ENCODE data around the gene PAM.

Gene PAM

DNA sequence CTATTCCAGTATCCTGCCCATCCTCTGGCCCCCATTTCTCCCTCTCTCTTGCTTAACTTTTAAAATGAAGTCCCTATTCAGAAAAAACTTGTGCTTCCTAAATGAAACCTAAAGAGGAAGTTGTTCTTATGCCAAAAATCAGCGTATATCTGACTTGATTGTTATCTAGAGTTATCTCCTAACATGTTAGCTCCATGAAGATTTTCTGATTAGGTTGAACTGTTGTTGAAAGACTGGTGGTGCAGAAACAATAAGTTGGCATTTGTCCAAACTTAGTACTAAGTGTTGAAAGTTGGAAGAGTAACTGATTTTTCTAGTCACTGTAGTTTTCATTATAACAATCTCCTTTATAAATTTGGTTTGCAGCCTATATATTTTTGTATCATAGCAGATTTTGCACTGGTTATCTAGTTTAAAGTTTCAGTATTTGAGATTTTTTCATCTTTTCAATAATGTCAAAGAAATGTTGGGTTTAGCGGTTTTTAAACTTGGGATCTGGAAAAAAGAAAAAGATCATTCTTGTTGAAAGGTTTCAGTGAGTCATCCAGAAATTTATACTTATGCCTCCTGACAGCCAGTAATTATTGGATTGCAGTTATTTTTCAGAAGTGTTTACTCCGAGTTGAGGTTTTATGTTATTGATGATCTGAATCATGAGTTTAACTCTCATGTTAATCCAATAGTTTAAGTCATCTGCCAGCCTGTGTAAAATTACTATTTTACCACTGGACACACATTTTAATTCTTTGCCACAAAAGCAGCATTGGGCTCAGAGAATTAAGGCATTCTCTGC is 60.6 kb downstream of the PAM start:
- no peak for DNase-seq

DNA sequence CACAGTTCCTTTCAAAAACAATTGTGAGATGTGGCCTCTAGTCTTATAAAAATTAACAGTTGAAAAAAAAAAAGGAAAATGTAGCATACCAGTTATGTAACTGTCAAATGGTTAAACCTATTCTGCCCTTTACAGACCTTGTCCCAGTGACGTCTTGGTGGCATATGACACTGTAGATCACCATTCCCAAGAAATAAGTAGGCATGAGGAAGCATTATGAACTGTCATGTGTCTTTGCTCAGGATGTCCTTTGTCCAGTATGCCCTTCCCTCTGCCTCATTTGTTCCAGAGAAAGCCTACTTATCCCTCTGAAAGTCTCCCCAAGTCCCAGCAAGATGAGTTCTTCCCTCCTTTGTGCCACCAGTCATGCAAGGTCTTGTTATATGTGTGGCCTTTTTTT is 63.2 kb downstream of the PAM start:
- no peak for DNase-seq

DNA sequence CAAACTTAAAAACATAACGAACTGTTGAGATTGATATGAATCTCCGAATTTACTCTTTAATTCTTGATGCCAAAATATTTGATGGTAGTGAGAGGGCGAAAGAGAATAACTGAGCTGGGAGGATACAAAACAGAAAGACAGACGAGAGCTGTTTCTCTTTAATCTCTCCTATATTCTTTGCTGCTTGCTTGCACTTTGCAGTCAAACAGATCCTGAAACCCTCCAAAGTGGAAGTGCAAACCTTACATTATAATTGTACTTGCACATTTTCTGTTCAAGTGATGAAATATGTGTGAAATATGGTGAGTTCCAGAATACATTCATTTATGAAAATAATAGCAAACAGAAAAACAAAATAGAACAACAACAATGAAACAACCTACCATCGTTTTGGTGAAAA is 63.8 kb downstream of the PAM start:
- DNase-seq, result no peak

DNA sequence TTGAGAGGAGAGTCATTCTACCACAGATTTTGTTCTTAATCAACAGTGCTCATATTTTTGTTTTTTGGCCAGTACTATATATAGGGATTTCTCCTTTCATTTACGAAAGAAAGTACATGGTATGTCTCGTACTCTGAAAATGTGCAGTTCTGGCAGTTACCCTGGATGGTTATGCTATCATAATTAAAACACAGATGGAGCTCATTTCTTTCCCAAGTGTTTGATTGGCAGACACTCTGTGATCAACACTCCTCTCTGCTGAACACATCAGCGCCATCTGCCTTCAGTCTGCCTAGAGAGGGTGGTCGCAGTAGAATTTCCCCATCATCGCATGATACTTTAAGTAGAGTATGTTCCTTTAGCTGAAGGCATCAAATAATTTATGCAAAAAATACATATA is 64.5 kb downstream of the PAM start:
- DNase-seq, result no peak

DNA sequence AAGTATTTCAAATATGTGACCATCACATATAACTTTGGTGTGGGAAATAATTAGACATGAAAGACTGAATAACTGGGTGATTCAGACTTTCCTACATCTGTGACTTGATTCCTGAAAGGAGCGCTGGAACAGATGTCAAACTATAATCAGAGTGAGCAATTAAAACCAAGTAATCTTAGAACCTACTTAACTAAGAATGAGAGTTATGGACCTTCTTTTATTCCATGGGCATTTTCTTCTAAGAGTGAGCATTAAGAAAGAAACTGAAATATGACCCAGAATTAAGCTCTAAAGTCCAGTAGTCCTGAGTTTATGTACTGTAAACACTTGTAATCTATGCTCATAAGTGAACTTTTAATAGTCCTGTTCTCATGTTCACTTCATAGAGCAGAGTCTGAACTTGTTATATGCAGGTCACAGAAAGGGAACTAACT is 68.4 kb downstream of the PAM start:
- DNase-seq, result no peak

DNA sequence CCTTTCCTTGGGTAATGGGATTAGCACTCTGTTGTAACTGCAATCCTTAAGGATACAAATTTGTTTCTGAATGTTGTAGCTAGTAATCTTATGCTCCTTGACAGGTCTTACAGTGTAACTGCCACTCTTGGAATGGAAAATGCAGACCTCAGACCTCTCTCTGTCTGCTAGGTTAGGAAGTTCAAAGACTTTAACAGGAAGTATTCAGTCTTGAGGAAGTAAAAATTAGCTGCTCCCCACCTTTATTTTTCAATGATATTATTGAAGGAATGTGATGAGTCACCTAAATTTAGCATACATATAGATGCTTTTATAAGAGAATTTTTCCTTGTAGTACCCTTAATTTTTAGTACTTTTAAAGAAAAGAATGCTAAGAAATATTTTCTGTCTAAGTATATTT is 71.5 kb downstream of the PAM start:
- no peak for DNase-seq

DNA sequence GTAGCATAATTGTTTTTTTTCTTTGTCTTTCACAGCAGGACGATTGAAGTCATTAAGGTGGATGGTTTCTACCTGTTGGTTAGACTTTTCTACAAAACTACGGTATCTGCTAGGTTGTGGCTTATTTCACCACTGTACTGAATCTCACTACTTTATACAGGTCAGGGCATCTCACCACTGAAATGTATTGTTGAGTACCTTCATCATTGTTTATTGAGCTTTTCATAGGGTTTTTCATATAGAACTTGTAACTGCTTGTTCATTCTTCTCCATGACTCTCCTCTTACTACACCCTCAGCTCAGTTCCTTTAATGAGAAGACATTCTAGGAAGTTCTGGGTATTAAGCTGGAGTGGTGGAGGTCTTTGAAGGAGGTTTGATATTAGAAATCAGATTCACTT is 75.1 kb downstream of the PAM start:
- DNase-seq, result no peak

DNA sequence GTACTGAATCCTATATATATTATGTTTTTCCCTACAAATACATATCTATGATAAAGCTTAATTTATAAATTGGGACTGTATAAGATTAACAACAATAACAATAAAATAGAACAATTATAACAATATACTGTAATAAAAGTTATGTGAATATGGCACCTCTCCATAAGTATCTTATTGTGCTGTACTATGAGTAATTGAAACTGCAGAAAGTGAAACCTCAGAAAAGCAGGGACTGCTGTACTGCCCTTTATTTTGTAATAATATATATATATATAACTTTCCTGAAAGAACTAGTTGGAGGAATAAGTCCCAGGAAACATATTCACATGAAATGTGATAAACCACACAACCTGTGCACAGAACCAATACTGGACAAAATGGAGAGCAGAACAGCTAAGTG is 77.3 kb downstream of the PAM start:
- DNase-seq, result no peak

DNA sequence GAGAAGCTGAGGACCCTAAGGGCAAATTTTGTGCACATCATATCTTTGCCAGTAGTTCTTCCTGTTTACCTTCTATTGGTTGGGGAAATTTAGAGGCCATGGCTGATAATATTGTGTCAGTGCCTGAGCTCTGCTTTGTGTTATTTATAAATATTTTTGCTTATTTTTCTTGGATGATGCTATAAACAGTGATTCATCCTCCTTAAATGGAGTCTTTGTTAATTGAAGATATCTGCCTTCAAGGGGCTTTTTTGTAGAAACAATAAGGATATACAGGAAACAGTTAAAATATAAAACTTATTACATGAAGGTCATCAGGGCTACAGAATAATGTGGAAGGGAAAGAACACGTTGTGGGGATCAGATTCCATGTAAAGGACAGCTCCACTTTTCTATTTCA is 78.0 kb downstream of the PAM start:
- DNase-seq, result no peak

DNA sequence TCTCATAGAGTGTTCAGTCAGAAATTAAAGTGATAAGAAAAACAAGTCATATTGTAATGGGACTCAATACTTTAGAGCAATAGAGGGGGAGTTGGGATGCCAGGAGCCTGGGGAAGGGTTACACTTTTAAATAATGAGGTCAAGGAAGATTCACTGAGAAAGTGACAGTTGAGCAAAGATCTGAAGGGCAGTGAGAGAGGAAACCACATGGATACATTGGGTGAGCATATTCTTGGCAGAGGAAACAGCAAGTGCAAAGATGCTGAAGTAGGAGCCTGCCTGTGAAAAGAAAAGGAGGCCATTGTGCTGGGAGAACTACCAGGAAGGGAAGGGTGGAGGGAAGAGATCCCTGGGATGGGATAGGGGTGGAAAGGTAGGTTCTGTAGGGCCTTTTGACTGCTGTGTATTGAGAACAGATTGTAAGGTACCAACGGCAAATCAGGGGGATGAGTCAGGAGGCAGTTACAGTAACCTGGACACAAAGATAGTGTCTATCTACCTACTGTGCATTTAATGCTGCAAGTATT is 79.4 kb downstream of the PAM start:
- no peak for DNase-seq

DNA sequence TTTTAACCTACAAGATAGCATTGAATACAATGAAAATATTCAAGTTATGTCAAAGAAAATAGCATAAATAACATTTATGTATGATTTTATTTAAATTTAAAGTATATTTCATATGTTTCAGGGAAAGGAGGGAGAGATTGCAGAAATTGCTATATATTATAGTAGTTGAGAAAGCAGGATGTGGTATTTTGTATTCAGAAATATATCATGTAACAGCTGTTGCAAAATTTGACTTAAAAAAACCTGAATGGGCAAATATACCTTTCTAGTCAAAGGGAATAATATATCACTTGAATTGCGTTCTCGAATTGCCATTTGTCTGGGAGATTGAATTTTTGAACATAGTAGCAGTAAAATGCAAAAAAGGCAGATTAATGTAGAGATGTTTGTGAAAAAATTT is 80.6 kb downstream of the PAM start:
- no peak for DNase-seq

DNA sequence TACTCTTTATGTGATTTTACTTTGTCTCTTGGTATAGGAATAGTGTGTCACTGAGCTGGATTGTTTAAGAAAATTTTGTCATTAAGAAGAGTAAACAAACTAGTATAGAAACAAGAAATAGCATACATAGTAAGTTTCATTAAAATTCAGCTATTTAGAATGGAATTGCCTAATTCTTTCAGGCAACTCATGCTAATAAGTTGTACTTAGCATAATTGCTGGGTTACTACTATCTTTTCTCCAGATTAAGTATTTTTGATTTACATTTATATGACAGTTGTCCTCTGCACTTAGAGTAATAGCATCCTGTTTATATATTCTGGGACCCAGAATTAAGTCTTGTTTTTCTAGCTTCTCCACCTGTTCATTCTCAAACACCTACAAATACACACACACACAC is 85.9 kb downstream of the PAM start:
- no peak for DNase-seq

DNA sequence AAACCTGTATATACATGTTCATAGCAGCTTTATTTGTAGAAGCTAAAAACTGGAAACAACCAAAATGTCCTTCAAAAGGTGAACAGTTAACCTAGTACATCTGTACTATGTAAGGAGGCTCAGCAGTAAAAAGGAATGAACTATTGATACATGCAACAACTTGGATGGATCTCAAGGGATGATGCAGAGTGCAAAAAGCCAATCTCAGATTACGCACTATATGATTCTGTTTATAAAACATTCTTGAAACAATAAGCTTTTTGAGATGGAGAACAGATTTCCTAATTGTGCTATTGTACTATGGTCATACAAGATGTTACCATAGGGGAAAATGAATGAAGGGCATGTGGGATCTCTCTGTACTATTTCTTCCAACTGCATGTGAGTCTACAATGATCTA is 88.9 kb downstream of the PAM start:
- no peak for DNase-seq

DNA sequence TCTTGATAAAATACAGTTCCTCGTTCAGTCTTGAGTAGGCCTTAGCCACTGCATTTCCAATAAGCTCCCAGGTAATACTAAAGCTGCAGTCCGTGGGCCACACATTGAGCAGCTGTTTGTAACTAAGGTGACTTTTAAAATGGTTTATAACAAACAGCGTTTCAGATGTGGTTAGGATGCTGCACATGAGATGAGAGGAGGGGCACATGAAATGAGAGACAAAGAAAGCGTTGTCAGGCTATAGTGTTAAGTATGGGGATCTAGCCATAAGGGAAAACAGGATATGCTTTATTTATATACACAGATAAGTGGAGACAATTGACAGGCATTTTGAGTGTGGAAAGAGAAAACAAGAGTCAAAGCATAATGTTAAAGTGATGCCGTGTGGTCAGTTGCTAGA is 89.9 kb downstream of the PAM start:
- no peak for DNase-seq

DNA sequence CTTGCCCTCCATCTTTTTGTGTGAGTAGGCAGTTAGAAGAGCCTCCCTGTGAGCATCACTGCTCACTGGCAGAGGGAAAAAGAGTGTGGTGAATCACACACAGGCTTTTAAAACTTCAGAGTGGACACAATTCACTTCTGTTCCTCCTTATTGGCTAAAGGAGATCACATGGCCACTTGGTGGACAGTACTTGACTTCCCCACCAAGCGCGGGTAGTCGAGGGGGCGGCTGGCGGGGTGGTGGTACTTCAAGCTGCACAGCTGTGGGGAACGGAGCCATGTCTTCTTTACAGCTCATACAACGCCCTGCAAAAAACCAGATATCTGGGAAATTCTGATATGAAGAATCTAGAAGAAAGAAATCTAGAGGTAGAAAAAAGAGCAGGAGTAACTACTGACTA is 95.4 kb downstream of the PAM start:
- no peak for DNase-seq

DNA sequence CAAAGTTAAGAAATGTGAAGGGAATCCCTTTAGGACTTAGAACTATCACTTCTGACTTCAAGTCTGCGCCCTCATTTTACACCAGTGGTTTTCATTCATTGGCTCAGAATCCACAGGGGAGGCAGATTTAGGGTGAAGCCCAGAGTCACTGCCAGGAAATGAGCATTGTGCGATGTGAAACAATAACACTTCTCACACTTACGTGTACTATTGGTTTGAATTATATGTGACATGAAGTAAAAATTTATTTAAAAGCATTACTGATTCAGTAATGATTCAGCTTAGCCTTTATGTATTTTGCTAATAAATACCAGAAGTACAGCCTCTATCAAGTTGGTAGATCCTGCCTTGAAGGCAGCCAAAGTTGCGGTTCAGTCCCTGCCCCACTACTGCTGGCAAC is 98.6 kb downstream of the PAM start:
- no peak for DNase-seq

DNA sequence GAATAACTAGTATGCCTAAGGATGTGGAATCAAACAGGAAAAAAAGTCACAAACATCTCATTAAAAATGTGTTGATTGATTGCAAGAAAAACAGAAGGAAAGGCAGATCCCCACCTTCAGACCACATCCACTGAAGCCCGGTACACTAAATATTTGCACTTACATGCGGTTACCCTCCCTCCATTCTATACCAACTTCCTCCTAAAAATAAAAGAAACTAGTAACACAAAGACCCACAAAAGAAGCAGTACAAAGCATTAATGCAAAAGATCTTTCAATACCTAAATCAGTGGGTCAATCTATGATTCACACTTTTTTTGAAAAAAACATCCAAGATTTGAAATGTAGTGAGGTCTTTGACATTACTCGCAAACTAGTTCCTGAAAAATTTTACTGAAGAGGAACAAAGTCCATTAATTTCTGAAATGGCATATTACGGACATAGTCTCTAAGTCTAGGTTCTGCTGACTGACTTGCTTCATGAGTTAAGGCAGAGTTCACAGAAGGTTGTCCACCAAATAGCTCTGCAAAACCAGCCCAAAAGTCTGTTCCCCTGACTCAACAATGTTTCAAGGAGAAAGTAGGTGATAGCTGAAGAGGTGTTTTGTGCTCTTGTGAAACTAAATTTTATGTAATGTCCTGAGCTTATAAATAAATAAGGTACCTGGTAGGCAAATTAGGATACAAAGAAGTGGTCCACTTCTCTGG is 100.7 kb downstream of the PAM start:
- no peak for DNase-seq

DNA sequence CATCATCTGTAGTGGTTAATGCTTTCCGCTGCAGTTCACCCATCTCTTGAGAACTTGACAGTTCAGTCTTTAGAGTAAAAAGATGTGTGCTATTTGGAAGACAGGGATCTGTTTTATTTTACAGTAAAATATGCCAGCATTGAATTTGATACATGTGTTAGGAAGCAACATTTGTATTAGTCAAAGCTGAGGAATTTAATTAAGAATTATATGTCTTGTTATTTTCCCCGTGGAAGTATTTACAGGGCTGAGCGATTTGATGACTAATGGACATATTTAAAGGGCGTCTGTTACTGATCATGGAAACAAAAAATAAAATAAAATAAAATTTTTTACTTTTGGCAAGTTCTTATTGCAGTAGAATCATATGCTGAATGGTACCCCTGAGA is 101.3 kb downstream of the PAM start:
- no peak for DNase-seq

DNA sequence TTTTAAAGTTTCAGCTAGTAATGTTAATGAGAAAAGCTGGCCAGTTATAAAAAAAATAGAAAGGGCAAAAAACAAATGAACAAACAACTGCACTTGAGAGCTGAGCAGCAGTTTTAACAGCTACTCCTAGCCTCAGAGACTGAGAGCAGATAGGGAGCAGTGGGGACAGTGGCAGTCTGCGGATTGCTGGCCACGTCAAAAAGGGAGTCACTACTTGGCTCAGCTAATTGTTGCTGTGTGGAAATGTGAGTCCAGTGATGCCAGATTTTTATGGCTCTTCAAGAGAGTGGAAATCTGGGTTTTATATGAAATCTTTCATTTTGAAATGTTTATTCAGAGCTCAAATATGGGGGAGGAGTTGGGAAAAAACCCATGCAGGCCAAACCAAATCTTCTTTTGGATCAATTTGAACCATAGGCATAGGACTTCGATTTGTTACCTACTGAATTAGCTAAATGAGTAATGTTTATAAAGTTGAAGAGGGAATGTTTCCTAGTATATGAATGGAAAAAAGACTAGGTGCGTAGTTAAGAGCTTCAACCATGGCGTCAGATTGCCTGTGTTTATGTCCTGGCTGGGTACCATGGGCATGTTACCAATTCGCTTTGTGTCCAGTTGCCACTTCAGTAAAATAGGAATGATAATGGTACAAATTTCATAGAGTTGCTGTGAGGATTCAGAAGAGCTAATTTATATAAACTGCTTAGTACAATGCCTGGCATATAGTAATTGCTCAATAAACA is 102.1 kb downstream of the PAM start:
- DNase-seq, result no peak

DNA sequence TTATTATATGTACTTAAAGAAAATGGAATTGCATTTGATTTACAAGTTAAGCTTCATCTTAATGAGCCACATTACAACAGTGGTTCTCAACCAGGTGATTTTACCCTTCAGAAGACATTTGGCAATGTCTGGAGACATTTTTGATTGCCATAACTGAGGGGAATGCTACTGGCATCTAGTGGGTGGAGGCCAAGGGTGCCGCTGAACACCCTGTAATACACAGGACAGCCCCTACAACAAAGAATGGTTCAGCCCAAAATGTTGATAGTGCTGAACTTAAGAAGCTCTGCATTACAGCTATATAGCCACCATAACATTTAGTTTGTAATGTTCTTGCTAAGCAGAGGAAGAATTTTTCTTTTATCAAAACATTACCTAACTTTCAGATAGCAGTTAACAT is 103.1 kb downstream of the PAM start:
- DNase-seq, result no peak

DNA sequence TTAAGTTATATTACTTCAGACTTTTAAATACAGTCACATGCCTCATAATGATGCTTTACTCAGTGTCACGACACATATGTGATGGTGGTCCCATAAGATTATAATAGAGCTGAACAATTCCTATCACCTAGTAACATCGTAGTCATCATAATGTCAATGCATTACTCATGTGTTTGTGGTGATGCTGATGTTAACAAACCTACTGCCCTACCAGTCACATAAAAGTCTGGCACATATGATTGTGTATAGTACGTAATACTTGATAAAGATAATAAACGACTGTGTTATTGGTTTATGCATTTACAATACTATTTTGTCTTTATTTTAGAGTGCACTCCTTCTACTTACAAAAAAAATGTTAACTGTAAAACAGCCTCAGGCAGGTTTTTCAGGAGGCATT is 103.7 kb downstream of the PAM start:
- no peak for DNase-seq

DNA sequence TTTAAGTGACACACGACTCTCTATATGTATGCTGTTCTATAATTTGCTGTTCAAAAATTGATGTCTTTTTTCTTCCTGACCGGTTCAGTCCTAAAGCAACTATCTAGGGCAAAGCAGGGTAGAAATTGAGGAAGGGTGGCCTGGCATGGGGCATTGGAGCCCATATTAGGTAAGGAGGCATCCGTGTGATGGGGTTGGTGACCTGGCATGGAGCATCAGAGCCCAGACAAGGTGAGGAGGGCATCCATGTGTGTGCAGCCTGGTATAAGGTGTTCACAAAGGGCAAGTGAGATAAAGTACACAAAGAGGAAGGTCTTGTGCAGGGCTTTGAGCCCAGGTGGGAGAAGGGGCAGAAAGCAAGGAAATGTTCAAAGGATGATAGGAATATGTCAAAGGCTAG is 104.9 kb downstream of the PAM start:
- DNase-seq, result no peak

DNA sequence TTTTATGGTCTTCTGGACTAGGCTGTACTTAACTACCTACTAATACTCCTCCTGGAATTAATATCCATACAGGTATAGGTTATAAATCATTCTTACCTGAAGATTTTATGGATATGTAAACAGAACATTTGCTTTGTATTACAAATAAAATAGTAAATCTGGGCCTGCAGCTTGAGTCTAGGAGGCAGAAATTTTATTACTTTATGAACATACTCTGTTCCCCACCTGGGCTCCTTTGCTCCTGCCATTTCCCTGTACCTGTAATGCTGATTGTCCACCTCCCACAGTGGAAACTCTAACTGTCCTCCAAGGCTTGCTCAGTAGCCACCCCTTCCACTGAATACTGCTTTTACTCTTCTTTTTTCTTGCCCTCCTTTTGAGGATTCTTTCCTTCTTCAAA is 108.0 kb downstream of the PAM start:
- no peak for DNase-seq

Measured in islet precursor cell (in vitro differentiated cells).